ENCODE data around the gene SP2.

DNA sequence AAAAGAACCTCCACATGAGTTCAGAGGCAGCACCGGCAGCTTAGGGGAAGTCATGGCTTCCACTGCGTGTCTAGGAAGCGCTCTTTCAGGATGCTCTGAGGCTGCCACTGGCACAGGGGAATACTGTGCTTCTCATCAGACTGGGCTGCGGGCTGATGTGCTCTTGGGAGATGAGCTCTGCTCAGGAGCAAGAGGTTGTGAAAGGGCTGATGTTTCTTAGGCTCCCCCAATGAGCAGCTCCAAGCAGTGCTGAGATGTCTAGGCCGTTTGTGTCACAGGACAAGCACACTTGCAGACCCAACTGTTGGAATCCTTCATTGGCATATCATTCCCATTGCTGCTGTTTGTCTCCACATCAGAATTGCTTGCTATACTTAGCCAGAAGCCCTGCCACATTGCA is 3.6 kb downstream of the SP2 start:
- TF ChIP-seq, protein P1, sequence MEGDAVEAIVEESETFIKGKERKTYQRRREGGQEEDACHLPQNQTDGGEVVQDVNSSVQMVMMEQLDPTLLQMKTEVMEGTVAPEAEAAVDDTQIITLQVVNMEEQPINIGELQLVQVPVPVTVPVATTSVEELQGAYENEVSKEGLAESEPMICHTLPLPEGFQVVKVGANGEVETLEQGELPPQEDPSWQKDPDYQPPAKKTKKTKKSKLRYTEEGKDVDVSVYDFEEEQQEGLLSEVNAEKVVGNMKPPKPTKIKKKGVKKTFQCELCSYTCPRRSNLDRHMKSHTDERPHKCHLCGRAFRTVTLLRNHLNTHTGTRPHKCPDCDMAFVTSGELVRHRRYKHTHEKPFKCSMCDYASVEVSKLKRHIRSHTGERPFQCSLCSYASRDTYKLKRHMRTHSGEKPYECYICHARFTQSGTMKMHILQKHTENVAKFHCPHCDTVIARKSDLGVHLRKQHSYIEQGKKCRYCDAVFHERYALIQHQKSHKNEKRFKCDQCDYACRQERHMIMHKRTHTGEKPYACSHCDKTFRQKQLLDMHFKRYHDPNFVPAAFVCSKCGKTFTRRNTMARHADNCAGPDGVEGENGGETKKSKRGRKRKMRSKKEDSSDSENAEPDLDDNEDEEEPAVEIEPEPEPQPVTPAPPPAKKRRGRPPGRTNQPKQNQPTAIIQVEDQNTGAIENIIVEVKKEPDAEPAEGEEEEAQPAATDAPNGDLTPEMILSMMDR (IDR thresholded peaks at IDR 0.05): no peak
- TF ChIP-seq POLR2A (IDR thresholded peaks at IDR 0.05): no peak
- TF ChIP-seq EP300 (IDR thresholded peaks at IDR 0.05): no peak

Measured in upper lobe of left lung (tissue), 4 donors.